ENCODE measurements around the gene RPS5.
"Not testable (repeated sequence)": the region's sequence is repeated elsewhere in the genome, so short reads cannot be mapped to it uniquely, and the experiment has no call there.

Gene RPS5

GRCh38 chr19:58386576-58387337 is at the start of gene RPS5:
Gene RPS5 (plus strand): TSS chr19:58387269. CDS start chr19:58388138, 869 bp downstream.
- peak; percentile 98 for DNase-seq (ENCODE audit: low read depth, low spot score)

GRCh38 chr19:58338336-58338735 is 48.7 kb upstream of the RPS5 start:
- DNase-seq (ENCODE audit: low read depth, low spot score) = no peak

GRCh38 chr19:58338825-58339558 is 48.1 kb upstream of the RPS5 start:
- no peak for DNase-seq (ENCODE audit: low read depth, low spot score)

- no peak for DNase-seq (ENCODE audit: low read depth, low spot score)
Measured at GRCh38 chr19:58345558-58345957, 41.5 kb upstream of the RPS5 start.

GRCh38 chr19:58346961-58347929 is 39.8 kb upstream of the RPS5 start:
- DNase-seq (ENCODE audit: low read depth, low spot score) = no peak

- DNase-seq (ENCODE audit: low read depth, low spot score) = not testable (repeated sequence)
Measured at GRCh38 chr19:58348080-58348479, 39.0 kb upstream of the RPS5 start.

- no peak for DNase-seq (ENCODE audit: low read depth, low spot score)
Measured at GRCh38 chr19:58349590-58349989, 37.5 kb upstream of the RPS5 start.

- DNase-seq (ENCODE audit: low read depth, low spot score) = no peak
Measured at GRCh38 chr19:58350001-58350861, 36.8 kb upstream of the RPS5 start.

- no peak for DNase-seq (ENCODE audit: low read depth, low spot score)
Measured at GRCh38 chr19:58350871-58351557, 36.1 kb upstream of the RPS5 start.

GRCh38 chr19:58351558-58351878 is 35.6 kb upstream of the RPS5 start:
- no peak for DNase-seq (ENCODE audit: low read depth, low spot score)

GRCh38 chr19:58351990-58352755 is 34.9 kb upstream of the RPS5 start:
- no peak for DNase-seq (ENCODE audit: low read depth, low spot score)

GRCh38 chr19:58352760-58353671 is 34.1 kb upstream of the RPS5 start, which contains the start of gene A1BG:
Gene A1BG (minus strand): TSS chr19:58353492. CDS start chr19:58353437, 55 bp downstream.
- DNase-seq (ENCODE audit: low read depth, low spot score) = no peak

- DNase-seq (ENCODE audit: low read depth, low spot score) = no peak
Measured at GRCh38 chr19:58353717-58354477, 33.2 kb upstream of the RPS5 start.

GRCh38 chr19:58354478-58355030 is 32.5 kb upstream of the RPS5 start:
- DNase-seq (ENCODE audit: low read depth, low spot score) = no peak

GRCh38 chr19:58355215-58355796 is 31.8 kb upstream of the RPS5 start:
- no peak for DNase-seq (ENCODE audit: low read depth, low spot score)

GRCh38 chr19:58355908-58356765 is 30.9 kb upstream of the RPS5 start:
- DNase-seq (ENCODE audit: low read depth, low spot score) = no peak
